Suprapubic skin (tissue), 4 donors: ENCODE results near the gene ADGRD1. TPM values are rescaled to one million over a fixed set of nuclear protein-coding genes. Genes with fewer than 3 reads are reported as not detected.

Experiments used
- DNase-seq, 2 donors: peaks; one replicate each; pipeline ENCODE4 v3.0.0-alpha.2; 2019; ENCODE audit warnings: low spot score in 2 of 2
- H3K27ac ChIP-seq: fragments of 200-600 bp; sonication (generic); one replicate; pipeline ENCODE4 v1.5.1; 2019
- H3K27me3 ChIP-seq: fragments of 200-600 bp; sonication (generic); one replicate; pipeline ENCODE4 v1.5.1; 2019
- H3K36me3 ChIP-seq: fragments of 200-600 bp; sonication (generic); one replicate; pipeline ENCODE4 v1.5.1; 2019
- H3K4me1 ChIP-seq: fragments of 200-600 bp; sonication (generic); one replicate; pipeline ENCODE4 v1.5.1; 2019
- H3K4me3 ChIP-seq: fragments of 200-600 bp; sonication (generic); one replicate; pipeline ENCODE4 v1.5.1; 2019; ENCODE audit warnings: mild to moderate bottlenecking
- H3K9me3 ChIP-seq: fragments of 200-600 bp; sonication (generic); one replicate; pipeline ENCODE4 v1.5.1; 2019
- CTCF ChIP-seq, 2 donors: fragments of 200-600 bp in 1 of 2; fragments of 450-650 bp in 1 of 2; sonication (generic) in 1 of 2; IDR thresholded peaks; one replicate each; pipeline ENCODE4 v1.5.1; 2016 to 2019; ENCODE audit warnings: antibody characterized with exemption in 2 of 2, mild to moderate bottlenecking in 1 of 2, moderate library complexity in 1 of 2
- EP300 ChIP-seq: sonication (generic); formaldehyde crosslinking; IDR thresholded peaks from one replicate; pipeline ENCODE4 v1.6.1; 2017; ENCODE audit warnings: antibody characterized with exemption
- POLR2A ChIP-seq, 2 donors: fragments of 450-650 bp; IDR thresholded peaks; one replicate each; pipeline ENCODE4 v1.6.1; 2017; ENCODE audit warnings: antibody characterized with exemption in 2 of 2, mild to moderate bottlenecking in 2 of 2, moderate library complexity in 2 of 2
- POLR2AphosphoS5 ChIP-seq, 3 donors: sonication (generic); formaldehyde crosslinking; IDR thresholded peaks; one replicate each; pipeline ENCODE4 v1.6.1; 2017; ENCODE audit warnings: antibody characterized with exemption in 3 of 3
- WGBS: methylation state at CpG from one replicate; pipeline ENCODE4 v1.1.5; 2018; 5-methylcytosine and 5-hydroxymethylcytosine counted together
- total RNA-seq, 4 donors: library from RNA; depleted of rRNA; stranded (reverse); fragments of >200 nt; gene quantifications; one replicate each; pipeline ENCODE4 v1.1.0, GENCODE V29; 2016

ADGRD1 gene
- total RNA-seq, 4 donors from 2014 or later = 4.2 to 12.4 (median 10.4) TPM

GRCh38 chr12:131102493-131102931, 148.8 kb downstream of the ADGRD1 start:
- Histone ChIP-seq H3K9me3 (no peaks in the 10 kb centered on the region), H3K4me3 (no peak overlapping the region), H3K27ac (no peak overlapping the region), H3K36me3 (no peaks in the 10 kb centered on the region), H3K4me1 (peaks cover 6% of the 10 kb centered on the region), H3K27me3 (peaks cover 20% of the 10 kb centered on the region)
- TF ChIP-seq POLR2A (IDR thresholded peaks at IDR 0.05) = no peak
- TF ChIP-seq POLR2AphosphoS5 (IDR thresholded peaks at IDR 0.05) = no peak
- TF ChIP-seq EP300 = no peak
- no peak for TF ChIP-seq CTCF (IDR thresholded peaks at IDR 0.05)
- DNase-seq = peak in 1 of 2 donors; percentile 66
- 89% methylated on average over 9 of the region's 10 CpGs for WGBS

GRCh38 chr12:131102991-131103668, 149.4 kb downstream of the ADGRD1 start:
- peaks cover 6% of the 10 kb centered on the region for H3K4me1 ChIP-seq
- no peak for TF ChIP-seq EP300
- no peak for TF ChIP-seq POLR2AphosphoS5 (IDR thresholded peaks at IDR 0.05)
- no peak for TF ChIP-seq POLR2A (IDR thresholded peaks at IDR 0.05)
- TF ChIP-seq CTCF (IDR thresholded peaks at IDR 0.05) = no peak
- H3K9me3 ChIP-seq = no peaks in the 10 kb centered on the region
- H3K27me3 ChIP-seq = peaks cover 16% of the 10 kb centered on the region
- no peak overlapping the region for H3K27ac ChIP-seq
- no peaks in the 10 kb centered on the region for H3K36me3 ChIP-seq
- peak in 1 of 2 donors; percentile 60 for DNase-seq
- H3K4me3 ChIP-seq = no peak overlapping the region
- WGBS = 77% methylated on average over 5 of the region's 19 CpGs

GRCh38 chr12:131103669-131104462, 150.2 kb downstream of the ADGRD1 start:
- H3K27me3 ChIP-seq = peaks cover 16% of the 10 kb centered on the region
- DNase-seq = peak in 1 of 2 donors; percentile 76
- H3K27ac ChIP-seq = no peak overlapping the region
- 87% methylated on average over 15 of the region's 35 CpGs for whole genome bisulfite sequencing
- H3K9me3 ChIP-seq = no peaks in the 10 kb centered on the region
- no peak overlapping the region for H3K4me3 ChIP-seq
- no peak for TF ChIP-seq EP300
- no peak for TF ChIP-seq CTCF (IDR thresholded peaks at IDR 0.05)
- peaks cover 6% of the 10 kb centered on the region for H3K4me1 ChIP-seq
- no peaks in the 10 kb centered on the region for H3K36me3 ChIP-seq

GRCh38 chr12:131104463-131105350, 151.0 kb downstream of the ADGRD1 start:
- H3K4me3 ChIP-seq = no peak overlapping the region
- peak; percentile 88 to 92 for DNase-seq
- WGBS = 56% methylated on average over 22 of the region's 32 CpGs
- TF ChIP-seq EP300 = no peak
- TF ChIP-seq CTCF (IDR thresholded peaks at IDR 0.05) = peak; percentile 81 to 94
- H3K9me3 ChIP-seq = no peaks in the 10 kb centered on the region
- no peak overlapping the region for H3K27ac ChIP-seq
- no peaks in the 10 kb centered on the region for H3K36me3 ChIP-seq
- H3K27me3 ChIP-seq = peaks cover 16% of the 10 kb centered on the region
- peaks cover 6% of the 10 kb centered on the region for H3K4me1 ChIP-seq

- WGBS = 90% methylated on average over 6 of the region's 7 CpGs
- Histone ChIP-seq H3K4me3 (no peak overlapping the region), H3K27me3 (peaks cover 16% of the 10 kb centered on the region), H3K9me3 (no peaks in the 10 kb centered on the region), H3K4me1 (peaks cover 6% of the 10 kb centered on the region), H3K36me3 (no peaks in the 10 kb centered on the region), H3K27ac (no peak overlapping the region)
- TF ChIP-seq POLR2A (IDR thresholded peaks at IDR 0.05) = no peak
- no peak for DNase-seq
Measured at GRCh38 chr12:131105351-131105735, 151.6 kb downstream of the ADGRD1 start.
